HG03045 (cell line): ENCODE data around the gene ZCCHC7.

Source experiments
- ATAC-seq: cut with Tn5 transposase; IDR thresholded peaks from one replicate; pipeline ENCODE4 v1.9.1; 2021; ENCODE audit warnings: mild to moderate bottlenecking, moderate library complexity; ENCODE audit not compliant: unreplicated experiment

ZCCHC7 gene

GRCh38 chr9:37246826-37247225, 126.5 kb downstream of the ZCCHC7 start:
- no peak for ATAC-seq

DNA sequence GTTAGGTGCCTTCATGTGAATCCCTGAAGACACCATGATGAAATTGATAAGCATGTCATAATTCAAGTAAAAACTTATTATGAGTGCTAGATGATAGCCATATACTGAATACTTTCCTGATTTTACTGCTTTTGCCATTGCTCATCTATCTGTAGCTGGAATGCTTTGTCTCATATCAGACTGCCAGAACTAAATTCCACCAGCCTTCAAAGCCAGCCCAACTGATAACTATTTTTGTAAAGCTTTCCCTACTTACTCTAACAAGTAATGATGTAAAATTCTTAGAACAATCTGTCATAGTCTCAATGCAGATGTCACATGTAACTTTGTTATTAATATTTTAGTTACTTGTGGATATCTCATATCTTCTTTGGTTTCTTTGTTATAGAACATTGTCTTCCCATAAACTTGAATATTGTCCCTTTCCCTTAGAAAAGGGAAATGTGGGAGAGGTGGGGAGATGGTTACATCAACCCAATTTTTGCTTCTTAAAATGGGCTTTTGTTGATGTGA, 128.3 kb downstream of the ZCCHC7 start:
- ATAC-seq: no peak

DNA sequence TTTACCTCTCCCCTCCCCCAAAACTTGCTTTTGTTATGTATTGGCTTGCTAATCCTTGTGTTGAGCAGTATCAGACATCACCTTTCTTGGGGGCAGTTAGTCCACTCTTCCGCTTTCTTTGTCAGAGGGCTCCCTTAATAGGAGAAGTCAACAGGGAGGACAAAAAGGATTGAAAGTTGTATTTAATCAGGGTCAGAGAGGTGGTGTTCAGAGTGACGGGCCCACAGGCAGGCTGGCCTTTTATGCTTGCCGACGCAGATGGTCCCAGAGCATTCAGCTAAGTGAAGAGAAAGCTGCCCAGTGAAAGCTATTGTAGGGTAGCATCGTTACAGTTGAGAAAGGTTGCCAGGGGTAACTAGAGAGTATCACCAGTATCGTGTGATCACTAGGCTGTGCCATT, 131.1 kb downstream of the ZCCHC7 start:
- no peak for ATAC-seq

GRCh38 chr9:37253377-37253937, 133.1 kb downstream of the ZCCHC7 start:
- no peak for ATAC-seq

DNA sequence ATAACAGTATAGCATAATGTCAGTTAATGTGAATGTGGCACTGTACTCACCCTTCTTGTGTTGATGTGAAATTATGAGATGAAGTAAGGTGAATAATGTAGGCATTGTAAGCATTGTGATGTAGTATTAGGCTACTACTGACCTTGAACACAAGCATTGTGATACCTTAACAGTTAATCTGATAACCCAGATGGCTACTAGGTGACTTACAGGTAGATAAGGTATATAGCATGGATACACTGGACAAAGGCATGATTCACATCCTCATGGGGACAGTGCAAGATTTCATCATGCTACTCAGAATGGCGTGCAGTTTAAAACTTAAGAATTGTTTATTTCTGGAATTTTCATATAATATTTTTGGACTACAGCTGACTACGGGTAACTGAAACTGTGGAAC, 134.8 kb downstream of the ZCCHC7 start:
- ATAC-seq: no peak

- no peak for ATAC-seq
Measured at GRCh38 chr9:37255944-37256862, 135.8 kb downstream of the ZCCHC7 start.

DNA sequence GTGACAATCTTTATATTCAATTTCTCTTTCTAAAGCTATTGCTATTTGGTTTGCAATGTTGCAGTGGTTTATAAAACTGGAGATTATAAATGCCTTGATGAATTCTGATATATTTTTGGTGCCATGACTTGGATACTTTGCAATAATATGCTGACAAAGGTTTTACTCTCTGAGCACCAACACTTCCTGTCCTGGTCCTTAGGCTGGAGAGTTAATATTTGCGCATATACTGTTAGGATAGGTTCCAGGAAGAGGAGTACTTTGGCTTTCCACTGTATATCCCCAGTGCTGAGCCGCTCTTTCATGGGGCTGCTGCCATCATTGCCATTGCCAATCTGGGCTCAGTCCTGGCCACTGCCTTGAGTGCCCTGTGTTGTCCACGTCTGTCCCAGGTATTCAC, 139.6 kb downstream of the ZCCHC7 start:
- ATAC-seq: no peak

- no peak for ATAC-seq
Measured at GRCh38 chr9:37262410-37262809, 142.0 kb downstream of the ZCCHC7 start.

DNA sequence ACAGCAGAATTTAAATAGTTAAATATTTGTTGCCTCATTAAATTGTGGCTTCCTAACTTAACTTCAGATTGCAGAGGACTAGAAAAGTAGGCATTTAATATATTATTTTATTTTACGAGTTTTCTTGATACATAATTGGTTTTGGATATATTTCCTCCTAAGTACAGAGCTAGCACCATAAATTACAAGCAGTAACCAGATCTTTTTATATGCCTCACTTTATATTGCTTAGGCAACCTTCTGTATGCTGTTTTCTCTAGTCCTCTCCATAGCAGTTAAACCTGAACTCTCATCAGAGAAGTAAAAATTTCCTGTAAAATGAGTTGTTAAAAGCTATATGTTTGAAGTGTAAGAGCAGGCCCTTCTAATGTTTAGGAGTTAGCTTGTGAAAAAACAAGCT, 144.2 kb downstream of the ZCCHC7 start:
- no peak for ATAC-seq

DNA sequence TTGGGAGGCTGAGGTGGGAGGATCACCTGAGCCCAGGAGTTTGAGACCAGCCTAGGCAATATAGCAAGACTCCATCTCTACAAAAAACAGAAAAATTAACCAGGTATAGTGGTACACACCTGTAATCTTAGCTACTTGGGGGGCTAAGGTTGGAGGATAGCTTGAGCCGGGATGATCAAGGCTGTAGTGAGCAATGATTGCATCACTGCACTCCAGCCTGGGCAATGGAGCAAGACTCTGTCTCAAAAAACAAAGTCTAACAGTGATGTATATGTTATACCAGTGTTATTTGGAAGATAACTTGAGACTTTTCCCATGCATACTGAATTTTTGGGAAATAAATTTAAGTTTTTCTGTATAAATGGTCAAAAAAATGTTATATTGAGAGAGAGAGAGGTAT, 146.3 kb downstream of the ZCCHC7 start:
- ATAC-seq: no peak

- ATAC-seq: no peak
Measured at GRCh38 chr9:37269221-37269620, 148.8 kb downstream of the ZCCHC7 start.

GRCh38 chr9:37271679-37272078, 151.3 kb downstream of the ZCCHC7 start:
- ATAC-seq: no peak

GRCh38 chr9:37273595-37273994, 153.2 kb downstream of the ZCCHC7 start:
- ATAC-seq: no peak

GRCh38 chr9:37281541-37281940, 161.2 kb downstream of the ZCCHC7 start:
- ATAC-seq: no peak

- no peak for ATAC-seq
Measured at GRCh38 chr9:37283730-37284325, 163.5 kb downstream of the ZCCHC7 start.

GRCh38 chr9:37284636-37285035, 164.3 kb downstream of the ZCCHC7 start:
- ATAC-seq: no peak

DNA sequence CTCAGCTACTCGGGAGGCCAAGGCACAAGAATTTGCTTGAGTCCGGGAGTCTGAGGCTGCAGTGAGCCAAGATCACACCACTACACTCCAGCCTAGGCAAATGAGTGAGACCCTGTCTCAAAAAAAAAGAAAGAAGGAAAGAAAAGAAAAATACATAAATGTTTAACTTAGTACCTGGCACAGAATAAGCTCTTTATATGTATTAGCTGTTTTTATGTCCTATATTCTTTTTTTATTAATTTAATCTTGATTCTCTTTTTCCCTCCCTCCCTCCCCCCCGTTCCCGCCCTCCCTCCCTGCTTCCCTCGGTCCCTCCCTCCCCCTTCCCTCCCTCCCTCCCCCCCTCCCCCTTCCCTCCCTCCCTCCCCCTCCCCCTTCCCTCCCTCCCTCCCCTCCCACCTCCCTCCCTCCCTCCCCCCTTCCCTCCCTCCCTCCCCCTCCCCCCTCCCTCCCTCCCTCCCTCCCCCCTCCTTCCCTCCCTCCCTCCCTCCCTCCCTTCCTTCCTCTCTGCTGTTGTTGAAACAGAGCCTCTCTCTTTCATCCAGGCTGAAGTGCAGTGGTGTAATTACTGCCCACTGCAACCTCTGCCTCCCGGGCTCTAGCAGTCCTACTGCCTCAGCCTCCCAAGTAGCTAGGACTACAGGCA, 166.3 kb downstream of the ZCCHC7 start:
- ATAC-seq: no peak

GRCh38 chr9:37287317-37287716, 166.9 kb downstream of the ZCCHC7 start:
- no peak for ATAC-seq

DNA sequence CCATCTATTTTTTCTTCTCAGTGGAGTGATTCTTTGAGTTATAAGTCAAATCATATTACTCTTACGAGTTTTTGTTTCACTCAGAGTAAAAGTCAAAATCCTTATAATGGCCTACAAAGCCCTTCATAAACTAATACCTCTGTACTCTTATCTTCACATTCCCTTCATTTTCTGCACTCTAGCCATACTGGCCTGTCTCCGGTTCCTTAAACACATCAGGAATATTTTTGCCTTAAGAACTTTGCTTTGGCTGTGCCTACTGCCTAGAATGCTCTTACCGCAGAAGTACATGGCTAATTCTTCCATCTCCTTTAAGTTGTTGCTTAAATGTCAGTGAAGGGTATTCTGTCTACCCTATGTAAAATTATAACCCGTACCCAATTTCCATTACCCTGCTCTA, 169.3 kb downstream of the ZCCHC7 start:
- no peak for ATAC-seq

- no peak for ATAC-seq
Measured at GRCh38 chr9:37290366-37290939, 170.1 kb downstream of the ZCCHC7 start.

DNA sequence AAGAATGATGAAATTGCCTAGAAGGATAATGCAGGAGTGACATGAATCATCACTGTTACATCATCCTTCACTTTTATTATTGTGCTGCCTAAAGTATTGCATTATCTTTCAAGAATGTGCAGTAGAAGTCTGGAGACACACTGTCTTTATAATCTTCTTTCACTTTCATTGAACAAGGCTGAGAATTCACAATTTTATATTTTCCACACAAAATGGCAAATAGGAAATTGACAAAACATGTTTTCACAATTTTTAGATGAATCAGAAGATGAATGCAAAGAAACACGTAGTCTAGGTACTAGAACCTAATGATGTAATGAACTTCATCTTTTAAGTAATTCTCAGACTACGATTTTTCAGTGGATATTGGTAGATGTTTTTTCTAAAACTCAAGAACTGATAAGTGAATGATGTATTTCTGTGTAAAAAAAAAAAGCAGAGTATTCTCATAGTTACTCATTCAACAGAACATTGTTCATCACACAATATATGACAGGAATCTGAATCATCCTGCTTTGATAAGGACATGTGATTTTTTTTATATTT, 170.6 kb downstream of the ZCCHC7 start:
- ATAC-seq: no peak
